ENCODE measurements around the gene SYNJ1. TPM values are rescaled to one million over a fixed set of nuclear protein-coding genes. Genes with fewer than 3 reads are reported as not detected.

SYNJ1 gene
- total and polyA plus RNA-seq, 2 of the 13 experiments (the other 11 are each of a cell fraction or from before 2014, with no cell fraction given) = 2.0 to 2.7 TPM

- TF ChIP-seq ATF4 (CRISPR knock-in tag; IDR thresholded peaks at IDR 0.05) = peak in 1 of 2 experiments; percentile 65; a peak in 1 of 4 replicates
- peak; percentile 33; the same call in 1 of the 2 replicates for TF ChIP-seq CEBPG (CRISPR knock-in tag; IDR thresholded peaks at IDR 0.05)
- no peak for TF ChIP-seq ZC3H13 (CRISPR knock-in tag; IDR thresholded peaks at IDR 0.05)
- peak; percentile 54; the same call in 1 of the 2 replicates for TF ChIP-seq TCF7 (IDR thresholded peaks at IDR 0.05; ENCODE audit: low read depth)
- no peak for TF ChIP-seq HDAC6 (IDR thresholded peaks at IDR 0.05; ENCODE audit: low read depth, low read length)
- TF ChIP-seq ZFP82 (CRISPR knock-in tag; IDR thresholded peaks at IDR 0.05; ENCODE audit: borderline replicate concordance) = no peak
- TF ChIP-seq ZBTB20 (CRISPR knock-in tag; IDR thresholded peaks at IDR 0.05; ENCODE audit: borderline replicate concordance, low read depth) = 0 out of 2 replicates have a peak, but pooled peaks have one; percentile 50
- TF ChIP-seq ZBTB37 (CRISPR knock-in tag; IDR thresholded peaks at IDR 0.05) = peak; percentile 40; the same call in 1 of the 2 replicates
- peak; percentile 53; the same call in 1 of the 2 replicates for TF ChIP-seq HDAC1 (CRISPR knock-in tag; IDR thresholded peaks at IDR 0.05)
- TF ChIP-seq ZBTB38 (CRISPR knock-in tag; IDR thresholded peaks at IDR 0.05) = peak; percentile 17; the same call in 1 of the 2 replicates
- no peak for TF ChIP-seq MED13 (CRISPR knock-in tag; IDR thresholded peaks at IDR 0.05)
- 0 out of 2 replicates have a peak, but pooled peaks have one; percentile 40 for TF ChIP-seq ZNF589 (CRISPR knock-in tag; conservative IDR thresholded peaks at IDR 0.05)
- peak; percentile 27 for TF ChIP-seq XRCC5 (optimal IDR thresholded peaks at IDR 0.05; ENCODE audit: low read length)
- TF ChIP-seq ZNF280D (CRISPR knock-in tag; IDR thresholded peaks at IDR 0.05) = no peak
- 0 out of 2 replicates have a peak, but pooled peaks have one; percentile 18 for TF ChIP-seq MIER3 (CRISPR knock-in tag; IDR thresholded peaks at IDR 0.05; ENCODE audit: borderline replicate concordance)
- TF ChIP-seq PRPF4 (IDR thresholded peaks at IDR 0.05; ENCODE audit: low read depth, low read length, poor library complexity, severe bottlenecking) = no peak
- no peak for TF ChIP-seq ADNP (CRISPR knock-in tag; IDR thresholded peaks at IDR 0.05)
- no peak for TF ChIP-seq HINFP (CRISPR knock-in tag; IDR thresholded peaks at IDR 0.05; ENCODE audit: low read depth)
- TF ChIP-seq SKIL (CRISPR knock-in tag; IDR thresholded peaks at IDR 0.05; ENCODE audit: borderline replicate concordance) = peak; percentile 26; the same call in 1 of the 2 replicates
- no peak for TF ChIP-seq ZNF441 (CRISPR knock-in tag; IDR thresholded peaks at IDR 0.05; ENCODE audit: borderline replicate concordance)
- no peak for TF ChIP-seq ZBTB21 (CRISPR knock-in tag; IDR thresholded peaks at IDR 0.05)
Measured at GRCh38 chr21:32597205-32597604, 130.6 kb downstream of the SYNJ1 start (continued).
